PC-9 (cell line): ENCODE data around the gene ALG1. TPM values are rescaled to one million over a fixed set of nuclear protein-coding genes. Genes with fewer than 3 reads are reported as not detected.

Source experiments
- BruUV-seq: library from RNA; stranded (reverse); fragments of 400-500 nt; replicated peaks from 2 replicates; lab custom pipeline; 2021; lab: Mats Ljungman, UMichigan
- CTCF ChIA-PET: fragments of 300-600 bp; sonication (Branson Sonifier 250); formaldehyde crosslinking; loops from one replicate; lab custom pipeline; 2022; ENCODE audit warnings: antibody characterized with exemption; lab: Charles Lee
- POLR2A ChIA-PET: fragments of 300-600 bp; sonication (Branson Sonifier 250); formaldehyde crosslinking; loops from one replicate; lab custom pipeline; 2022; ENCODE audit warnings: antibody characterized with exemption; ENCODE audit not compliant: unreplicated experiment; lab: Charles Lee
- DNase-seq, 2 experiments: peaks; one replicate each; pipeline versions ENCODE4 v3.0.0 to v3.0.0-alpha.2; 2015 to 2022; ENCODE audit warnings: mixed read lengths in 1 of 2
- H2AFZ ChIP-seq: fragments of 200-600 bp; sonication (generic); 2 replicates; pipeline ENCODE4 v1.8.1; 2017; ENCODE audit warnings: antibody characterized with exemption
- H3F3A ChIP-seq: fragments of 200-600 bp; sonication (generic); 2 replicates; pipeline ENCODE4 v1.8.1; 2017; ENCODE audit warnings: antibody characterized with exemption, mild to moderate bottlenecking, low read depth; ENCODE audit not compliant: insufficient read depth
- H3K27ac ChIP-seq: fragments of 200-600 bp; sonication (generic); 2 replicates; pipeline ENCODE4 v1.6.1; 2016; ENCODE audit warnings: mixed run types
- H3K27me3 ChIP-seq: fragments of 200-600 bp; sonication (generic); 2 replicates; pipeline ENCODE4 v1.6.1; 2016; ENCODE audit warnings: low read depth, mixed run types; ENCODE audit not compliant: insufficient read depth
- H3K36me3 ChIP-seq: fragments of 200-600 bp; sonication (generic); 2 replicates; pipeline ENCODE4 v1.6.1; 2016; ENCODE audit warnings: low read depth, mixed run types
- H3K4me1 ChIP-seq: fragments of 200-600 bp; sonication (generic); replicated peaks from 2 replicates; pipeline ENCODE4 v1.6.1; 2016; ENCODE audit warnings: mixed run types; ENCODE audit not compliant: insufficient read depth
- H3K4me2 ChIP-seq: fragments of 200-600 bp; sonication (generic); 2 replicates; pipeline ENCODE4 v1.6.1; 2017; ENCODE audit warnings: mixed run types
- H3K4me3 ChIP-seq: fragments of 200-600 bp; sonication (generic); 2 replicates; pipeline ENCODE4 v1.6.1; 2016; ENCODE audit warnings: mixed run types
- H3K79me2 ChIP-seq: fragments of 200-600 bp; sonication (generic); 2 replicates; pipeline ENCODE4 v1.6.1; 2017; ENCODE audit warnings: low read depth, mixed run types
- H3K9me2 ChIP-seq: fragments of 200-600 bp; sonication (generic); 2 replicates; pipeline ENCODE4 v1.8.1; 2017; ENCODE audit warnings: mild to moderate bottlenecking; ENCODE audit not compliant: insufficient read depth
- H3K9me3 ChIP-seq: fragments of 200-600 bp; sonication (generic); 2 replicates; pipeline ENCODE4 v1.8.1; 2016; ENCODE audit warnings: low read depth; ENCODE audit not compliant: insufficient read depth
- H4K20me1 ChIP-seq: fragments of 200-600 bp; sonication (generic); 2 replicates; pipeline ENCODE4 v1.8.1; 2017; ENCODE audit not compliant: insufficient read depth
- EZH2 ChIP-seq: fragments of 200-600 bp; sonication (generic); IDR thresholded peaks from 2 replicates; pipeline ENCODE4 v1.8.0; 2017; ENCODE audit warnings: antibody characterized with exemption, low read depth
- intact Hi-C: fragments of 100-400 bp; cut with micrococcal nuclease; formaldehyde crosslinking; loops from one replicate; pipeline ENCODE4 v1.10.0; 2022; ENCODE audit not compliant: unreplicated experiment
- total RNA-seq: library from RNA; stranded (reverse); gene quantifications from 2 replicates; pipeline ENCODE4 v1.2.3, GENCODE V29; 2021
- TF ChIP-seq, protein P1 (sequence below): fragments of 200-600 bp; sonication (generic); conservative IDR thresholded peaks from 2 replicates; pipeline ENCODE4 v1.6.1; 2017; ENCODE audit warnings: mixed run types, antibody characterized with exemption, mild to moderate bottlenecking, moderate library complexity

ALG1 gene
- total RNA-seq, 1 experiment from 2014 or later = 37.3 TPM

DNA sequence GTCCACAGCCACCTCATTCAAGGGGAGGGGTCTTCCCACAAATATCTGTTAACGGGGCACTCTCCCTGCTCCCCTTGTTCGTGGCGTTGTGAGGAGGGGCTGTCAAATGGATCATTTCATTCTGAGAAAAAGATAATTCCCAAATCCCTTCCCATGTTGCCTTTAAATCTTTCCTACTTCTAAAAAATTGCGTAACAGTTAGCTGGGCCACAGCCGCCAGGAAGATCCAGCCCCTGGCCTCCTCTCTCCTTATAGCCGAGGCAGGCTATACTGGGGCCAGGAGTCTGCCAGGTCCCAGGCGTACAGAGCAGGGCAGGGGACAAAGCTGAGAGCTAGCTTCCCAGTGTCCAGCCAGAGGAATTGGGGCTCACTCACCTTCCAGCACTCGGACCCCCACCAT is 6.3 kb upstream of the ALG1 start:
- no peak for TF ChIP-seq EZH2
- TF ChIP-seq, protein P1, sequence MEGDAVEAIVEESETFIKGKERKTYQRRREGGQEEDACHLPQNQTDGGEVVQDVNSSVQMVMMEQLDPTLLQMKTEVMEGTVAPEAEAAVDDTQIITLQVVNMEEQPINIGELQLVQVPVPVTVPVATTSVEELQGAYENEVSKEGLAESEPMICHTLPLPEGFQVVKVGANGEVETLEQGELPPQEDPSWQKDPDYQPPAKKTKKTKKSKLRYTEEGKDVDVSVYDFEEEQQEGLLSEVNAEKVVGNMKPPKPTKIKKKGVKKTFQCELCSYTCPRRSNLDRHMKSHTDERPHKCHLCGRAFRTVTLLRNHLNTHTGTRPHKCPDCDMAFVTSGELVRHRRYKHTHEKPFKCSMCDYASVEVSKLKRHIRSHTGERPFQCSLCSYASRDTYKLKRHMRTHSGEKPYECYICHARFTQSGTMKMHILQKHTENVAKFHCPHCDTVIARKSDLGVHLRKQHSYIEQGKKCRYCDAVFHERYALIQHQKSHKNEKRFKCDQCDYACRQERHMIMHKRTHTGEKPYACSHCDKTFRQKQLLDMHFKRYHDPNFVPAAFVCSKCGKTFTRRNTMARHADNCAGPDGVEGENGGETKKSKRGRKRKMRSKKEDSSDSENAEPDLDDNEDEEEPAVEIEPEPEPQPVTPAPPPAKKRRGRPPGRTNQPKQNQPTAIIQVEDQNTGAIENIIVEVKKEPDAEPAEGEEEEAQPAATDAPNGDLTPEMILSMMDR = no peak
- Histone ChIP-seq H3K27me3 (peaks cover 55% of the 10 kb centered on the region), H3F3A (no peaks in the 10 kb centered on the region; the same call in 1 of the 2 replicates), H3K4me3 (no peak overlapping the region), H3K9me3 (no peaks in the 10 kb centered on the region), H4K20me1 (no peaks in the 10 kb centered on the region; the same call in 1 of the 2 replicates), H3K9me2 (no peaks in the 10 kb centered on the region), H2AFZ (no peak overlapping the region), H3K4me1 (no peaks in the 10 kb centered on the region), H3K79me2 (no peaks in the 10 kb centered on the region), H3K36me3 (no peaks in the 10 kb centered on the region), H3K4me2 (no peak overlapping the region), H3K27ac (no peak overlapping the region)
- intact Hi-C loops = no loop called here
- BruUV-seq = no TSS peak
- ChIA-PET POLR2A (no interaction called here), CTCF (interaction anchor here (0.6 kb wide), 1 partner anchor 331 kb away, joined by 3 read pairs; the partner anchor contains the start of gene DNAAF8)
- no peak for DNase-seq

DNA sequence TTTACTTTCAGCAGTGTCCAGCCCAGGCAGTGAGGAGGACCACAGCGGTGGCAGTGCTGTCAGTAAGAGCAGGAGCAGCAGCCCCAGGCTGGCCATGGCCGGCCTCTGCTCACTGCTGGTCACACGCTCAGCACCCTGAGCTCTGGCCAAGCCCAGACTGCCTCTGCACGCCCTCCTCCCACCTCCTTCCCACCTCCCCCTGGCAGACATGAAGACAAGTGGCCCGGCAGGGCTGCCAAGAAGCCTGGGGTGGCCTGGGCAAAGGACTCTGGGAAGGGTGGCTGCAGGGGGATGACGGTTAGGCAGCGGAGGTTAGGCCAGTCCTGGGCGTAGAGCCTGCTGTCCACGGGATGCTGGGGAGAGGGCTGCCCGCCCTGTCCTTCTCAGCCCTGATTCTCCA is 5.8 kb upstream of the ALG1 start, which contains the start of gene C16orf89:
TSS of gene C16orf89 (minus strand) at position 144 of the 400 bp plus-strand sequence. CDS start at position 96, 48 bp downstream.
- no peaks in the 10 kb centered on the region for H3K36me3 ChIP-seq
- TF ChIP-seq, protein P1 = no peak
- H3K27ac ChIP-seq = no peak within 1 kb of the TSS
- no peak for DNase-seq
- no peak within 1 kb of the TSS for H3K4me3 ChIP-seq
- H4K20me1 ChIP-seq = no peaks in the 10 kb centered on the region; the same call in 1 of the 2 replicates
- H3K4me1 ChIP-seq = no peaks in the 10 kb centered on the region
- no peak within 1 kb of the TSS for H2AFZ ChIP-seq
- BruUV-seq = no TSS peak
- ChIA-PET POLR2A (no interaction called here), CTCF (interaction anchor here (0.6 kb wide), 1 partner anchor 331 kb away, joined by 3 read pairs; the partner anchor contains the start of gene DNAAF8)
- H3K9me3 ChIP-seq = no peaks in the 10 kb centered on the region
- H3K9me2 ChIP-seq = no peaks in the 10 kb centered on the region
- intact Hi-C loops = no loop called here
- H3K27me3 ChIP-seq = peaks cover 55% of the 10 kb centered on the region
- no peaks in the 10 kb centered on the region for H3K79me2 ChIP-seq
- H3K4me2 ChIP-seq = no peak within 1 kb of the TSS
- H3F3A ChIP-seq = no peaks in the 10 kb centered on the region; the same call in 1 of the 2 replicates

DNA sequence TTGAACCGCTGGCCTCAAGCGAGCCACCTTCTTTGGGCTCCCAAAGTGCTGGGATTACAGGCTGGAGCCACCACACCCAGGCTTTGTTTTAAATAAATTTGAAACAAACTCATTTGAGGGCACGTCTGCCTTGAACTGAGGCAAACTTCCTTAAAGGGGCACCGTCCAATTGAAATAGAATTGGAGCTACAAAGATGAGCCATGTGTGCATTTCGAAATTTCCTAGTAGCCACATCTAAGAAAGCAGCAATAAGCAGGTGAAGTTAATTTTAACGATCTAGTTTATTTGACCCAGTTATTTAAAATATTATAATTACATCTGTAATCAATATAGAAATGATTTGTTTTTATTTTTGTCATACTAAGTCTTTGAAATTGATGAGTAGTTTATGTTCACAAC is 5.1 kb upstream of the ALG1 start:
- intact Hi-C loops = no loop called here
- Histone ChIP-seq H3K27me3 (peaks cover 53% of the 10 kb centered on the region), H3K4me3 (no peak overlapping the region), H3K79me2 (no peaks in the 10 kb centered on the region), H3K27ac (no peak overlapping the region), H3K4me2 (no peak overlapping the region), H3K36me3 (no peaks in the 10 kb centered on the region), H3K4me1 (peaks cover 5% of the 10 kb centered on the region), H3K9me2 (no peaks in the 10 kb centered on the region), H2AFZ (no peak overlapping the region), H3F3A (no peaks in the 10 kb centered on the region; the same call in 1 of the 2 replicates), H4K20me1 (no peaks in the 10 kb centered on the region; the same call in 1 of the 2 replicates), H3K9me3 (no peaks in the 10 kb centered on the region)
- no TSS peak for BruUV-seq
- ChIA-PET CTCF (no interaction called here), POLR2A (no interaction called here)
- no peak for DNase-seq
- no peak for TF ChIP-seq EZH2
- TF ChIP-seq, protein P1 = no peak
